ENCODE measurements around the gene IKZF3.

The IKZF3 gene

DNA sequence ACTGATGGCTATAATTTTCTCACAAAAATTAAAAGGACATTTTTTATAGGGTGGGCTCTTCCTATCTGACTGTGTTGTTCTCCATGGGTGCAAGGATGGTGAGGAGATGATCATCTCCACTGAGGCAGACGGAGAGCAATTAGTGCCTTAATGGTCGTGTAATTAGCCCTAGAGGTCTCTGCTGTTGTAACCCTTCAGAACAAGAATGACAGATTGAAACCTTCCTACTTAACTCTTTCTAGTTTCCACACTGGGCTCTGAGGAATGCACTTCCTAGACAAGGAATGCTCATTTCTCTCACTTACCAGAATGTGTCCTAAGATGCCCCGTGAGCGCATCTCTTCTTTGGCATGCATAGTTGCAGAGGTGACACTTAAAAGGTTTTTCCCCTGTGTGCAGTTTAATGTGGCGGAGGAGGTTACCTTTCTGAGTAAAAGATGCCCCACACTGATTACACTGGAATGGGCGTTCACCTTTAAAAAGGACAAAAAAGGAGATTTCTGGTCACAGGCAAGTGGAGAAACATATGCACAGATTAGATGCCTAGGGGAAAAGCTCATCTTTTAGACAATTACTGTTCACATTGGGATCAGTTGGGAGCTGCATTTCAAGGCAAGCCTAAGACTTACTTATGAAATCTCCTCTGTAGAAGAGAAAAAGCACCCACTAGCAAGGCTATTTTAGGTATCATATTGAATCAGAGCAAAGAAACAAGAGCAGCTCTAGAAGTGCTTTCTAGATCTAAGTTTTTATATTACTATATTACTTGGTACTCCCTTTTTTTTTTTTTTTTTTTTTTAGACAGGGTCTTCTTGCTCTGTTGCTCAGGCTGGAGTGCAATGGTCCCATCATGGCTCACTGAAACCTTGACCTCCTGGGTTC lies 72.8 kb downstream of the IKZF3 start:
- no peak overlapping the region for H3K27ac Mint-ChIP-seq
- H3K9me3 Mint-ChIP-seq, result no peaks in the 10 kb centered on the region
- H3K36me3 Mint-ChIP-seq (ENCODE audit: low read depth), result no peaks in the 10 kb centered on the region
- peaks cover 5% of the 10 kb centered on the region for H3K4me1 Mint-ChIP-seq (ENCODE audit: low read depth)
- peaks cover 56% of the 10 kb centered on the region for H3K27me3 Mint-ChIP-seq
- intact Hi-C loops (cut with micrococcal nuclease), result no loop called here
- no peak overlapping the region for H3K4me3 Mint-ChIP-seq

DNA sequence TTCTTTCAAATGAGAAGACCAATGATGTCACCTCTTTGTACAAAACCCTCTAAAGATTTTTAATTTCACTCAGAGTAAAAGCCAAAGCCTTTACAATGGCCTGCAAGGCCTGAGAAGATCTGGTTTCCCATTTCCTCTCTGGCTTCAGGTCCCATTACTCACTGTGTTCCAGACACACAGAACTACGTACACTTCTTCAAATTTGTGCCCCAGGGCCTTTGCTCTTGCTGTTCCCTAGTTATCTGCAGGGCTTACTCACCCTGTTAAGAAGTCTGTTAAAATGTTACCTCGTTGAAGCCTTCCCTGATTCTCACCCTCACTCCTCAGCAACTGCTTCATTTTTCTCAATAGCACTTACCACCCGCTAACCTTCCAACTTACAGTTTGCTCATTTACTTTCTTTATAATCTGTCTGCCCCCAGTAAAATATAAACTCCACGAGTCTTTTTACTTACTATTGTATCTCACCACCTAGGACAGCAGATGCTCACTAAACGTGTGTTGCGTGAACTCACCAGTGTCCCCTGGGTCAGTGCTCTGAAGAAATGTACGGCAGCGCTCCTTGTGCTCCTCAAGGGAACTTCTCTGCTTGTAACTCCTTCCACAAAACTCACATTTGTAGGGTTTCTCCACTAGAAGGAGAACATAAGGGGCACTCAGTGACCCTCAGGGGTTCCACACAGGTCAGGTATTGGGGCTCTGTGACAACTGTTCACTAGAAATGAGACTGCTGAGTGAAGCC lies 76.2 kb downstream of the IKZF3 start:
- intact Hi-C loops (cut with micrococcal nuclease), result no loop called here
- peaks cover 49% of the 10 kb centered on the region for H3K27me3 Mint-ChIP-seq
- H3K27ac Mint-ChIP-seq, result no peak overlapping the region
- no peaks in the 10 kb centered on the region for H3K36me3 Mint-ChIP-seq (ENCODE audit: low read depth)
- no peaks in the 10 kb centered on the region for H3K9me3 Mint-ChIP-seq
- no peak overlapping the region for H3K4me3 Mint-ChIP-seq
- H3K4me1 Mint-ChIP-seq (ENCODE audit: low read depth), result peaks cover 4% of the 10 kb centered on the region

DNA sequence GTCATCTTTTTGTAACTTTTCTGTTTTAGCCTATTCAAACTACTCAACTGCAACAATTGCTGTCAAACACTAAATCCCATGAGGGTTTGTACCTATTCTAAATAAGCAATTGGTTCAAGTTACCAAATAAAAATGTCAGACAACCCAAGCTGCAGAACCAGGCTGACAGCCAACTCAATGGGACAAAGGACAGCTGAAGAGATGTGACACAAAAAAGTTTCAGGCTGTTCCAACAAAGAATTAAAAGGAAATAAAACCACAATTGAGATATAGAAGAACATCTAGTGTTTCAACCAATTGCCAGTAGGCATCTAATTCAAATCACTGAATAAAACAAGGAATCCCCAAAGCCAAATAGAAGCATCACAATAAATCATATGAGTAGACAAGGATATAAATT lies 77.1 kb downstream of the IKZF3 start:
- Mint-ChIP-seq H3K36me3 (ENCODE audit: low read depth) (no peaks in the 10 kb centered on the region), H3K4me3 (no peak overlapping the region), H3K27me3 (peaks cover 47% of the 10 kb centered on the region), H3K9me3 (no peaks in the 10 kb centered on the region), H3K27ac (no peak overlapping the region), H3K4me1 (ENCODE audit: low read depth) (peaks cover 12% of the 10 kb centered on the region)
- intact Hi-C loops (cut with micrococcal nuclease), result no loop called here

DNA sequence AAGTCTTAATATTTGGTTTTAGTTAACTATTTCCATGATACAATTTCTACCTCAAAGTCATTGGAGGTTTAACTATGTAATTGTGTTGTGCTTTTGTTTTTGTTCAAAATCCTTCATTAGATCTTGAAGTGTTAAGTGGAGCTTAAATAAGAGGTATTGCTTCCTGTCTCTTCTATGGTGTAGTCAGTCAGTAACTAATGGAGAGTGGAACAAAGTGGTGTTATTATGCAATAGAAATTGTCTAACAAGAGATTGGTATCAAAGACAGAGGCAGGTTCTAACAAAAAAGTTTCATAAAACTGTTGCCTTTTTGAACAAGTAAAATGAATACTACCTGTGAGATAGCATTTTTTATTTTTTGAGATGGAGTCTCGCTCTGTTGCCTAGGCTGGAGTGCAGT lies 81.1 kb downstream of the IKZF3 start:
- no peaks in the 10 kb centered on the region for H3K9me3 Mint-ChIP-seq
- no peak overlapping the region for H3K27ac Mint-ChIP-seq
- H3K4me3 Mint-ChIP-seq, result no peak overlapping the region
- peaks cover 49% of the 10 kb centered on the region for H3K27me3 Mint-ChIP-seq
- no peaks in the 10 kb centered on the region for H3K36me3 Mint-ChIP-seq (ENCODE audit: low read depth)
- H3K4me1 Mint-ChIP-seq (ENCODE audit: low read depth), result peaks cover 26% of the 10 kb centered on the region
- intact Hi-C loops (cut with micrococcal nuclease), result no loop called here

DNA sequence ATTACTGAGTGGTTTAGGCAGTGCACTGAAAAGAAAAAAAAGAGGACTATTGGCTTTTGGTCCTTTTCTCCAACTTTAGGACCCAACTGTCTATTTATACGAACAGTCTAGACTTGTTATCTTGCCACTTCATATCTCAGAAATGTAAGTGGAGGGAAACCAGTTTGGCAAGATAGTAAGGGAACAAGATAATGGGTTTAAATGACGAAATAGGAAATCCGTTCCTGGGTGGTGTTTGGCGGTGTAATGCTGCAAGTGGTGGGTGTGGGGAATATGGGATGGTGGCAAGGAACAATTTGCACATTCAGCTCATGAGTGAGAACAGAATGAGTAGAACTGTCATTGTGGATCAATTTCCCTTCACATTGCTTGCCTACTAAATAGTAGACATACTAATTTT lies 81.6 kb downstream of the IKZF3 start:
- no peak overlapping the region for H3K4me3 Mint-ChIP-seq
- intact Hi-C loops (cut with micrococcal nuclease), result no loop called here

DNA sequence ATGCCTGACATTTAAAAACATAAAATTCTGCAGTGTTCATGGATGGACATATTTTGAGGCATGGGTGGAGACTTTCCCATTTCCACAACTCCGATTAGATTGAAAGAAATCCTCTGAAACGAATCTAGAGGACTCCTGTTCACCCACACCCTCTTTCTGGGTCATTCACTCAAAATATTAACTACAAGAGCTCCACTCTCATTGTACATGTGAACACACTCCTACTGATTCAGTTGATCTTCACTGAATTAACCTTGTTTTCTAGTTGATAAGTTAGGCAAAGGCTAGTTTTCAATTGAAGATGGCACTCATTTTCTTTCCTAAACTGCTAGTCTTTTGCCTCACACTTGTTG lies 82.3 kb downstream of the IKZF3 start:
- peaks cover 30% of the 10 kb centered on the region for H3K4me1 Mint-ChIP-seq (ENCODE audit: low read depth)
- H3K27me3 Mint-ChIP-seq, result peaks cover 45% of the 10 kb centered on the region

More for the DNA sequence above, 81.6 kb downstream of the IKZF3 start:
- H3K27ac Mint-ChIP-seq, result no peak overlapping the region
- H3K27me3 Mint-ChIP-seq, result peaks cover 49% of the 10 kb centered on the region
- H3K4me1 Mint-ChIP-seq (ENCODE audit: low read depth), result peaks cover 29% of the 10 kb centered on the region
- H3K36me3 Mint-ChIP-seq (ENCODE audit: low read depth), result no peaks in the 10 kb centered on the region
- H3K9me3 Mint-ChIP-seq, result no peaks in the 10 kb centered on the region

DNA sequence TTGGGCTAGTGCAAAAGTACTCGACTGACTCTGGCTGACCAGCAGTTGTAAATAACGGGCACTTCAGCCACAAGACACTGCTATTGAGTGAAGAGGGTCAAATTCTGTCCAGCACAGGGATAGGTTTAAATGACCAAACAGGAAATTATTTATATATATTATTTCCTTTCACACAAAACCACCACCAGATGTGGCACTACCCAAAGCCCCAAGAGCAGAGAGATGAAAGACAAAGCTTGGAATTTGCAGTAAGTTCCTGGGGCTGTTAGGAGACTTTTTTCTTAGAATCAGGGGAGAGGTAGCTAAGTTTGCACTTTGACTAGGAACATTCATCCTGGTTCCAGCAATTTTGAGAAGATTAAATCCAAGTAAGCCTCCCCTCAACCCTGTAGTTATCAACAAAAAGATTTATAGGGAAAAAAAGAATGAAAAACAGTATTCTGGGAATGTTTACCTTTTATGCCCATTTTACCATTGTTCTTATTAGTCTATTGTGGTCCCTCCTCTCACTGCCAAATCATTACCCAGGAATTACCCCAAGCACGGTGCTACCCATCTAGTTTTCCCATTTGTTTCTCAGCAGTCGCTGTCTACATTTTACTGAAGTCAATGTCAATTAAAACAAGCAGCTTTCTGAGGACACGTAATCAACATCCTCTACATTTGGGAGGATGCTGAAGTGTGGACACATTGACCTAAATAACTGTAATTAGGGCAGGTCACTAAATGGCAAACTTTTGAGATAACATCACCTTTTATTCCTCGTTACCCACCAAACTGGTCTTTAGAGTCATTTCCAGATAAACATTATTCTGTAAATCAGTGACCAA lies 82.9 kb downstream of the IKZF3 start:
- H3K9me3 Mint-ChIP-seq, result no peaks in the 10 kb centered on the region
- H3K4me3 Mint-ChIP-seq, result no peak overlapping the region
- H3K36me3 Mint-ChIP-seq (ENCODE audit: low read depth), result no peaks in the 10 kb centered on the region
- peaks cover 51% of the 10 kb centered on the region for H3K27me3 Mint-ChIP-seq
- intact Hi-C loops (cut with micrococcal nuclease), result no loop called here
- H3K4me1 Mint-ChIP-seq (ENCODE audit: low read depth), result peaks cover 30% of the 10 kb centered on the region
- H3K27ac Mint-ChIP-seq, result no peak overlapping the region

More for the DNA sequence above, 82.3 kb downstream of the IKZF3 start:
- intact Hi-C loops (cut with micrococcal nuclease), result no loop called here
- Mint-ChIP-seq H3K4me3 (no peak overlapping the region), H3K9me3 (no peaks in the 10 kb centered on the region), H3K36me3 (ENCODE audit: low read depth) (no peaks in the 10 kb centered on the region), H3K27ac (no peak overlapping the region)

DNA sequence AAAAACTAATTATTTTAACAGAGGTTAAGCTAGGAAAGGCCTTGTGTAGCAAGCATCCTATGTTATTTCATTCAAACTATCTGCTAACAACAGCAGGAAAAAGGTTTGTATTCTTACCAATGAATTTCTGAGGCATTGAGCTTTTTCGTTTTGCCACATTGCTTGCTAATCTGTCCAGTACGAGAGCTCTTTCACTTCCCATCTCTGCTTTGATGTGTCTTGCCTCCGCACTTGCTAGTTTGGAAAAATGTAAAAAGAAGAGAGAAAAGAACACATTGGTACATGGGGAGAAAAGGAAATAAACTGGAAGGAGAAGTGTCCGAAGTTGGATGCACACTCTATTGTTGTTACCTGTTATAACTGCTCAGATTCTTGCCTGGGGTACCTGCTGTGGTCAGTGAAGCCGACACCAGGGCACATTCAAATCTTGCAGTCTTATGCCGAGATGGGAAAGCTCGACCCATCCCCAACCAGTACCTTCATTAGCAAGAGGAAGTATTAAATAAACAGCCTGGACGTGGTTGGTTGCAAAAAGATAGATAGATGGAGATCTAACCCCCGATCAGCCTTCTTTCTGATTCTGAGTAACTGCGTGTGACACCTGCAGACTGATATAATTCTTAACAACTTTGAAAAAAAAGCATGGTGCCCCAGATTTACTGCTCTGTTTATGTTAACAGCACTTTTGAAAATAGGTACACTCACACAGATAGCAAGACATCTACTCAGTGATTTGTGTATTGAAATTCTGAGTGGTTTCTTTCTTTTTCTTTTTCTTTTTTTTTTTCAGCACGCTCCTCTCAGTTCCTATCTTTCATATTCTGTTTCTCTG lies 86.4 kb downstream of the IKZF3 start:
- Mint-ChIP-seq H3K27ac (no peak overlapping the region), H3K4me3 (no peak overlapping the region), H3K4me1 (ENCODE audit: low read depth) (peaks cover 28% of the 10 kb centered on the region), H3K9me3 (no peaks in the 10 kb centered on the region), H3K27me3 (peaks cover 69% of the 10 kb centered on the region), H3K36me3 (ENCODE audit: low read depth) (no peaks in the 10 kb centered on the region)
- intact Hi-C loops (cut with micrococcal nuclease), result no loop called here

DNA sequence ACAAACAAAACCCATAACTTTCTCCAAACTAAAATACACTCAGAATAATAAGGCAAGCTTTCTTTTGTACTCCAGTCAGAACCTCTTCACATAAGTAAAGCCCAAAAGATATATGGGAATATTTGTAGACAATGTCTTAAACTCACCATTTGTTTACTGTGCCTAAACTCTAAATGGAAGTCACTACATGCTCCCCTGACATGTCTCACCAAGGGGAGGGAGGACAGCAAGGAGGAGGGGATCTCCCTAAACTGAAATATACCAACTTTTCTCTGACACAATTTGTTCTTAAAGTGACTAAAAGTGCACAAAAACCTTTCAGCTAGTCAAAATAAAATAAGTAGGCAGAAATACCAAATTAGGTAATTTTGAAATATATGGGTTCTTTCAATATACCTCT lies 87.9 kb downstream of the IKZF3 start:
- Mint-ChIP-seq H3K36me3 (ENCODE audit: low read depth) (no peaks in the 10 kb centered on the region), H3K27ac (no peak overlapping the region), H3K27me3 (peaks cover 65% of the 10 kb centered on the region), H3K4me1 (ENCODE audit: low read depth) (peaks cover 20% of the 10 kb centered on the region), H3K4me3 (no peak overlapping the region), H3K9me3 (no peaks in the 10 kb centered on the region)
- intact Hi-C loops (cut with micrococcal nuclease), result no loop called here

DNA sequence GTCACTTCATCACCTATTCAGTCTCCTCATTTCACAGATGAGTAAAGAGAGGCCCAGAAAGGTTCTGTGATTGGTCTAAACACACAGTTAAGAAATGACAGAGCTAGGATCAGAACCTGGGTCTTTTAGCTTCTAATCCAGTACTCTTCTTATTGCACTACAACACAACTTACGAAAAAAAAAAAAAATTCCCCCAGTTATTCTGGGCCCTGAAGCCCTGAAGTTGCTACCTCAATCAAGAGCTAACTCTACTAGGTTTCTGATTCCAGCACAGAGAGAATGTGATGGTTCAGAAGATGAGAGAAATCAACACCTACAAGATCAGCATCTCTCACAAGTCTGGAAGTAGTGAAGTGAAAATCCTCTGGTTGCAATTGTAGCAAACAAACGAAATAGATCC lies 89.1 kb downstream of the IKZF3 start:
- intact Hi-C loops (cut with micrococcal nuclease), result no loop called here
- peaks cover 65% of the 10 kb centered on the region for H3K27me3 Mint-ChIP-seq
- no peaks in the 10 kb centered on the region for H3K9me3 Mint-ChIP-seq
- H3K27ac Mint-ChIP-seq, result no peak overlapping the region
- H3K4me3 Mint-ChIP-seq, result no peak overlapping the region
- peaks cover 14% of the 10 kb centered on the region for H3K4me1 Mint-ChIP-seq (ENCODE audit: low read depth)
- no peaks in the 10 kb centered on the region for H3K36me3 Mint-ChIP-seq (ENCODE audit: low read depth)

DNA sequence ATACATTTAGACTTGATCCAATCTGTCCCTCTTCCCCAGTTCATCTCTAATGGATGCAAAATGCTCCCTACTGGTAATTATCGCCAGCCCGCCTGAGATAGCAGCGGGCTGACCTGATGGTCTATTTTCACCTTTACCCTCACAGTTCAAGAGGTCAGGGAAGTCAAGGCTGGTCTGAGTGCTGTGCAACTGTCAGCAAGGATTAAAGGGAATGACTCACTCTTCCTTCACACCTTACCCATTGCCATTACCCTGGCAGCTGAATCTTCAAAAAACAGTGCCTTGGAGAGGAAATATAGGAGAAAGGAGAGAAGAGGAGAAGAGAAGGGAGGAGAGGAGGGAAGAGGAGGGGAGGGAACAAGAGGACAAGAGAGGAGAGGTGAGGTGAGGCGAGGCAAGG lies 90.1 kb downstream of the IKZF3 start:
- H3K36me3 Mint-ChIP-seq (ENCODE audit: low read depth), result no peaks in the 10 kb centered on the region
- H3K27ac Mint-ChIP-seq, result no peak overlapping the region
- H3K4me1 Mint-ChIP-seq (ENCODE audit: low read depth), result peaks cover 14% of the 10 kb centered on the region
- H3K4me3 Mint-ChIP-seq, result no peak overlapping the region
- no peaks in the 10 kb centered on the region for H3K9me3 Mint-ChIP-seq
- peaks cover 62% of the 10 kb centered on the region for H3K27me3 Mint-ChIP-seq
- intact Hi-C loops (cut with micrococcal nuclease), result no loop called here

DNA sequence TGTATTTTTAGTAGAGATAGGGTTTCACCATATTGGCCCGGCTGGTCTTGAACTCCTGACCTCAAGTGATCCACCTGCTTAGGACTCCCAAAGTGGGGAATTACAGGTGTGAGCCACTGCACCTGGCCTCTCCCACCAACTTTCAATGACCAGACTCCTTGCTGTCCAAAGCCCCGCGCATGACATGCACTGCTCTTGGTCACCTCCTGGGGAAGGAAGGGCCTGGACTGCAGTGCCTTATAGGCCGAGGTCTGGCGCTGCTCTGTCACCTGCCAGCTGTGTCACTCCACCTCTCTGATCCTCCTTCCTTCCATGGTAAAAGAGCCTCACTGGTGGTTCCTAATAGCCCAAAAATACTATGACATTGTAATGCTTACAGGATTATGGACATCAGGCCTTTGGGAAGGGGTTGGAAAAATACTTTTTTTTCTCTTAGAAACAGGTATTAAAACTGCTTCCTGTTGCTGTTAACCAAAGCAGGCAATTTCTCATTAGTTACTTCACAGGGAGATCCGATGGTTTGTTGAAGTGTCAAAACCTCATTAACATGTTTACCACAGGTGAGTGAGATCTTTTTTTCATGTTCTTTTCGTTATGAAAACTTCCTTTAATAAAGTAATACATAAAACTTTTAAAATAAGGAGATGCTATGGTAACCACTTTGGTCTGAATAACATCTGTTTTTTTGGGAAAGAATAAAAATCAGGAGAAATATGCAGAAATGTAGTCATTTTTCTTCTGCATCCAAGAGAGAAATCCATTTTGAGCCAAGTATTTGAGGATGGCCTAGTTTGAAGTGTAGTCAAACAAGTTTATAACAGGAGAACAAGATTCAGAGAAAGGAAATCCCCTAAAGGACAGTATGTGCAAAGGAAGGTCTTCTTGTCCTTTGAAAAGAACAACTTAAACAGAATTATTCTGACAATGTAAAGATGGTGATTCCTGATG lies 90.9 kb downstream of the IKZF3 start:
- no peaks in the 10 kb centered on the region for H3K36me3 Mint-ChIP-seq (ENCODE audit: low read depth)
- no peaks in the 10 kb centered on the region for H3K9me3 Mint-ChIP-seq
- intact Hi-C loops (cut with micrococcal nuclease), result no loop called here
- no peak overlapping the region for H3K27ac Mint-ChIP-seq
- H3K4me1 Mint-ChIP-seq (ENCODE audit: low read depth), result peaks cover 14% of the 10 kb centered on the region
- peaks cover 60% of the 10 kb centered on the region for H3K27me3 Mint-ChIP-seq
- H3K4me3 Mint-ChIP-seq, result no peak overlapping the region
